NCI-H82 treated with DMSO at 0.1 percent for 48 hours (cell line): ENCODE measurements around the gene SMIM44.

Source experiments
- DNase-seq: peaks from one replicate; lab custom pipeline; 2025; ENCODE audit not compliant: unreplicated experiment; lab: John Stamatoyannopoulos, UW

The SMIM44 gene

GRCh38 chr19:3478409-3479176 lies 4.6 kb downstream of the SMIM44 start:
- no peak for DNase-seq

DNA sequence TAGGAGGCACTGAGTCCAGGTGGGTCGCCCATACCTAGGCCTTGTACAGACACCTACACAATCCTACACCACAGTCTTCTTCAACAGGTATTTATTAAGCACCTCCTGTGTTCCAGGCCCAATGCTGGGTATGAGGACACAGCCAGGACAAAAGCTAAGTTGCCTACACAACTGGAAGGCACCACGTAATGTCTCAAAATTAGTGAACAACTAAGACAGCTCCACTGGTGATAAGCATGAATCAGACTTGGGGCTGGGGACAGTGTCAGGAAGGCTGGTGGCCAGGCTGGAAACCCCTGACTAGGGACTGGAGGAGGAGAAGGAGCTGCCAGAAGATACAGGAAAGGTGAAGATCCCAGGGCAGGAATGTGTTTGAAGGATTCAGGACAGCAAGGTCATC lies 5.3 kb downstream of the SMIM44 start:
- no peak for DNase-seq

DNA sequence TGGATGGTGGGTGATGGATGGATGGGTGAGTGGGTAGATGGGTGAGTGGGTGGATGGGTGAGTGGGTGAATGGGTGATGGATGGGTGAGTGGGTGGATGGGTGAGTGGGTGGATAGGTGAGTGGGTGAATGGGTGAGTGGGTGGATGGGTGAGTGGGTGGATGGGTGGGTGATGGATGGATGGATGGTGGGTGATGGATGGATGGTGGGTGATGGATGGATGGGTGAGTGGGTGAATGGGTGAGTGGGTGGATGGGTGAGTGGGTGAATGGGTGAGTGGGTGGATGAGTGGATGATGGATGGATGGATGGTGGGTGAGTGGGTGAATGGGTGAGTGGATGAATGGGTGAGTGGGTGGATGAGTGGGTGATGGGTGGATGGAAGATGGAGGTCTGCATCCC lies 5.7 kb downstream of the SMIM44 start:
- no peak for DNase-seq

DNA sequence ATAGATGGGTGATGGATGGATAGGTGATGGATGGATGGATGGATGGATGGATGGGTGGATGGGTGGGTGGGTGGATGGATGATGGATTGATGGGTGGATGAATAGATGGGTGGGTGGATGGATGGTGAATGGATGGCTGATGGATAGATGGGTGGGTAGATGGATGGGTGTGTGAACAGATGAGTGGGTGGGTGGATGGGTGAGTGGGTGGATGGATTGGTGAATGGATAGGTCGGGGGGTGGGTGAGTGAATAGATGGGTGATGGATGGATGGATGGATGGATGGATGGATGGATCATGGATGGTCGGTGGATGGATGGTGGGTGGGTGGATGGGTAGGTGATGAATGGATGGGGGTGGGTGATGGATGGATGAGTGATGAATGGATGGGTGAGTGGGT lies 6.4 kb downstream of the SMIM44 start:
- no peak for DNase-seq

GRCh38 chr19:3475449-3475848 lies 7.8 kb downstream of the SMIM44 start:
- DNase-seq = no peak

- no peak for DNase-seq
These were observed 8.6 kb downstream of the SMIM44 start for GRCh38 chr19:3474614-3475013.

DNA sequence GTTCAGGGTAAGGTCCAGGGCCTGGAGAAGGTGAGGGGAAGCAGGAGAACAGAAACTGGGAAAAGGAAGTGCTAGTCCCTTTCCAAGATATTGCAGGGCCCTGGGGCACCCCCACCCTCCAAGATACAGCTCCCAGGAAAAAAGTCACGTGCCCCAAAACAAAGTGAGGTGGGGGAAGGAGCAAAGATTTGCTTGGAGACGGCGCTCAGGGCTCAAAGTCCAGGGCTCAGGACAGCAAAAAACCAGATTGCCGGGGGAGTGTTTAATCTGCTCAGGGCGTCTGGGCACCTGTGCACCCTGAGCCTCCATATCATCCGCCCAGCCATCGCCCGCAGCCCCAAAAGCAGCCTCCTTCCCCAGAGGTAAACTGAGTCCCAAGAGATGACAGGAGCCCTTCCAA lies 9.2 kb downstream of the SMIM44 start:
- DNase-seq = no peak

GRCh38 chr19:3471954-3472655 lies 11.1 kb downstream of the SMIM44 start:
- DNase-seq = no peak

DNA sequence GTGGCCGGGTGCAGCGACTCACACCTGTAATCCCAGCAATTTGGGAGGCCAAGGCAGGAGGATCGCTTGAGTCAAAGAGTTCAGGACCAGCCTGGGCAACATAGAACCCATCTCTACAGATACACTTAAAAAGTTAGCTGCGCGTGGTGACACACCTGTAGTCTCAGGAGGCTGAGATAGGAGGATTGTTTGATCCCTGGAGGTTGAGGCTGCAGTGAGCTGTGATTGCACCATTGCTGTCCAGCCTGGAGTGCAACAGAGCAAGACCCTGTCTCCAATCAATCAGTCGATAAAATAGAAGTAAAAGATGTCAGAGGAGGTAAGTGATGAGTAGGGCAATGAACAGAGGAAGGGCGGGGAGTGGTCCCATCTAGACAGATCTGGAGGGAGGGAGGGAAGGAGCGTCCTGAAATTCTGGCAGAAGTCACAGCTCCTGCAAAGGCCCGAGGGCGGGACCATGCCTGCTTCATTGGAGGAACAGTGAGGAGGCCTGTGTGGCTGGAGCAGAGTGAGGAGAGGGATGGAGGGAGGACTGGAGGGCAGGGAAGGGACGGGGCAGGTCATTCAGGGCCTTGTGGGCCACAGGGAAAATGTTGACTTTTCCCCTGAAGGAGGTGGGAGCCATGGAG lies 12.6 kb downstream of the SMIM44 start:
- DNase-seq = no peak

DNA sequence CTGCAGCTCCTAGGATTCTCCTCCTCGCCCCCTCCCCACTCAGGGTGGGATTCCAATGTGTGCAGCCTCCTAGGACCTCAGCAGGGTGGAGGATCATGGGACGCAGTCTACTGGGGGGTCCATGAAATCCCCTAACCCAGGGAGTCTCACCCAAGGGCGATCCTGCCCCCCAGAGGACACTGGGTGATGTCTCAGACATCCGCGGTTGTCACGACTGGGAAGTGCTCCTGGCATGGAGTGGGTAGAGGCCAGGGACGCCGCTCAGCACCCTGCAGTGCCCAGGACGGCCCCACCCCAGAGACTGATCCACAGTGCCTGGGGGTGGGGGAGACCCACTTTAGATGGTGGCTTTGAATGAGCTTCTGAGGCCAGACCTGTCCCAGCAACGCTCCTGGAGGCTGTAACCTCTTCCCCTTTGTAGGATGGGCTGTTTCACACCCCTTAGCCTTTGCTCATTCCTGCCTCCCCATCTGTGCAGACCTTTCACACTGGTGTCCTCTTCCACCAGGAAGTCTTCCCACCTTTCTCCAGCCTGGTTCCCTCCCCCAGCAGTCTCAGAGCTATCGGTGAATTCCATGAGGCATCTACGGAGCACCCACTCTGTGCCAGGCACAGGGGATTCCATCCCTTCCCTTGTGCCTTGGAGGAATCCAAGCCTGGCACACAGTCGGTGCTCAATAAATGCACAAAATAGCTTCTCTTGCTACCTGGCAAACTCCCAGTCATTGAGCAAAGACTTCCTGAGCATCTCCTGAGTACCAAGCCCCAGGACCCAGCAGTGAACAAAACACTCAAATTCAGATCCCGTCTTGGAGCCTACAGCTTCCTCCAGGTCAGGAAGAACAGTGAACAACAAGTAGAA lies 13.4 kb downstream of the SMIM44 start:
- DNase-seq = no peak

DNA sequence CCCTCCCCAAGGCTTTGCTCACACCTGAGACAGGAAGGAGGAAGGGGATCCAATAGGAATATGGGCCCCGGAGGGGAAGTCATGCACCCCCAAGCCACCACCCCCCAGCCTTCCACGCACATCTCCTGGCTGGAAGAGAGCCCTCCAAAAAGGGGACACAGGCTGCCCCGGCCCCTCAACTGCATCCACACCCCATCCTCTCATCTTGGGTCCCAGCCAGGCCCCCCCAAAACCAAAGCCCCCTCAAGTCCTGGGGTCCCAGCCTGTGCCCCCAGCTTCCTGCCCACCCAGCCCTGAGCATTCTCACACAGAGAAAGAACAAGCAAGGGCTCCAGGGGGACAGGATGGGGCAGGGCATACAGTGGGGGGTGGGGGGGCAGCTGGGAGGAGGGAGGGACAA lies 15.0 kb downstream of the SMIM44 start:
- DNase-seq = no peak

- DNase-seq = no peak
These were observed 15.6 kb downstream of the SMIM44 start for GRCh38 chr19:3467437-3468198.

DNA sequence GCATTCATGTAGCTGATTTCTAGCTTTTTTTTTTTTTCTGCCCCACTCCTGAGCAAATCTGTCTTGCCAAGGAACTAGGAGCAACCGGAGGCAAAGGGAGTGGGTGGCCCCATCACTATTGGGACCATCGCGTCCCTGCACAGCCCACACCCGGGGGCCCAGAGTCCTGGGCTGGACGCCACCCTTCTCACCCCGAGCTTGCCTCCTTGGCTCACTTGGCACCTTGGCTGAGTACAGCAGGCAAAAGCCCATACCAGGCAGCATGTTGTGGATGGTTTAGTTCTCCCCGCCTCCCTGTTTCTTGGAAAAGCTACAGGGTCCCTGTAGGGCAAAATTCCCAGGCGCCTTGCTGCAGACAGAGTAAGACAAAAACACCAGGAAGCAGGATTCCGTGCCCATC lies 16.6 kb downstream of the SMIM44 start:
- DNase-seq = no peak

DNA sequence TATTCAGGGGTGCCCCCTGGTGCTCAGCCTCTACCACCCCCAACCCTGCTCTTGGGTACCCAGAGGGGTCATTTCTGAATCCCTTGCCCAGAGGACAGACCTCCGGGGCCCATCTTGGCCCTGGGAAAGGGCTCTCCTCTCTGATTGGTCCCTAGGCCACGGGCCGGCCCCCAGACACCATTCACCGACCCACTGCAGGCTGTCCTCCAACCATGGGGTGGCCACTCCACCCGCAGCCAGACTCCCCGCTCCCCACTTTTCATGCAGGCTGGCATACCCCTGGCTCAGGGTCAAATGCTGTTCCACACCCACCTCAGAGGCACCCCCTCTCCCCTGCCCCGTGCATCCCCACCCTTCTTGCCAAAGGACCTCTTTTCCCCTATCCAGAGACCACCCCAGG lies 17.7 kb downstream of the SMIM44 start:
- DNase-seq = no peak

DNA sequence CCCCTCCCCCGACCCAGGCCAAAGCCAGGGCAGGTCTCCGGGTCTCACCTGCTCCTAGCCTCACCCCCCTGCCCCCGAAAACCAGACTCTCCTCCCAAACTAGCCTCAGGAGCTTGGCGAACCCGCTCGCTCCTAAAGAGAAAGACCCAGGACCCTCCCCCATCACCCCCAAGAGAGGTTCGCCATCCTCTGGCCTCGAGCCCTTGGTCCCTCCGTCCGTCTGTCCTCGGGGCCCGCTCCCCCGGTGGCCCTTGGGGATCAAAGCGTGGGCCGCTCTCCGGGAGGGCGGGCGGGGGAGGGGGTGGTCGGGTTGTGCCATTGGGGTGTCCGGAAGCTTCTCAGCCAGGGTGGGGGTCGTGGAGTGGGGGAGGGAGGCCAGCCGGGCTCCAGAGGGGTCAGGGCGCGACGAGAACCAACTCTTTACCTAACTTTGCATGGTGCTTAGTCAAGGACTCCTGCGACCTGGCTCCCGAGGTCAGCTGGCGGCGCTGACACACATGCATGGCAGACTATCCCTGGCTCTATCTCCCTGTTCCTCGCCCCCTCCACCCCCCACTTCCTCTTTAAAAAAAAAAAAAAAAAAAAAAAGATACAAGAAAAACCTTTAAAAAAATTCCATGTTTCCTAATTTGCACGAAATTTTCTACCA lies 18.5 kb downstream of the SMIM44 start:
- no peak for DNase-seq

DNA sequence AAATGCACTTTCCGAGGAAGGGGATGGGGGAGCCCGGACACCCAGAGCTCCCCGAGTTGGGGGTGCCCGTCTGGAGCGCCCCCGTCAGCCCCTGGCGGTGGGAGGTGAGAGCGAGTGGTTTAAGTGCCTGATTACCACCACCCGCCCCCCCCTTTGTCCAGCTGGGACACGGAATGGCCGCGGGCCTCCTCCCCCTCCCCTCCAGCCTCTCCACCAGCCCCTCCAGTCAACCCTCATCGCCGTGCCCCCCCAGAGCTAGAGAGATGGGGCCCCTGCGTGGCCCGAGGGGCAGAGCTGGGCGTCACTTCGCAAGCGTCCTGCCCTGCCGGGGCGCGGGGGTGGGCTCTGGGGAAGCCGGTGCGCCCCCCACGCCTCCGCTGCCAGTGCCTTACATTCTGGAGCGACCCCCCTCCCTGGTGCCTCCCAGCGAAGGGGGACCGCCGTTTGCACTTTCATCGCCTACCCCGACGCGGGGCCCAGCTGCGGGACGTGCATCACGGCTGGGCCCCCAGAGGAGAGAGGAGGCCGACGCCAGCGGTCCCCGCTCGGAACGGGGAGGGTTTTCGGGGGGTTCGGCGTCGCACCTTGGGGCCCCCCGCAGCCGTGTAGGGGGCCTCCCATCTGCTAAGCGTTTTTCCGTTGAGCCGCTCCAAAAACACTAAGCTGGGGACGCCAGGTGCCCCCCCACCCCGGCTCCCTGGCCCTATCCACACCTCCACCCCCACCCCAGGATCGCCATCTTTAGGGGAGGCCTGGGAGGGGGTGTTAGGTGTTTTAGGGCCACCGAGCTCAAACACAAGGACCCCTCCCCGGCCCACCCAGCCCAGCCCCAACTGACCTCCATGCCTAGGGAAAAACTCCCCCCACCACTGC lies 19.3 kb downstream of the SMIM44 start:
- DNase-seq = no peak

DNA sequence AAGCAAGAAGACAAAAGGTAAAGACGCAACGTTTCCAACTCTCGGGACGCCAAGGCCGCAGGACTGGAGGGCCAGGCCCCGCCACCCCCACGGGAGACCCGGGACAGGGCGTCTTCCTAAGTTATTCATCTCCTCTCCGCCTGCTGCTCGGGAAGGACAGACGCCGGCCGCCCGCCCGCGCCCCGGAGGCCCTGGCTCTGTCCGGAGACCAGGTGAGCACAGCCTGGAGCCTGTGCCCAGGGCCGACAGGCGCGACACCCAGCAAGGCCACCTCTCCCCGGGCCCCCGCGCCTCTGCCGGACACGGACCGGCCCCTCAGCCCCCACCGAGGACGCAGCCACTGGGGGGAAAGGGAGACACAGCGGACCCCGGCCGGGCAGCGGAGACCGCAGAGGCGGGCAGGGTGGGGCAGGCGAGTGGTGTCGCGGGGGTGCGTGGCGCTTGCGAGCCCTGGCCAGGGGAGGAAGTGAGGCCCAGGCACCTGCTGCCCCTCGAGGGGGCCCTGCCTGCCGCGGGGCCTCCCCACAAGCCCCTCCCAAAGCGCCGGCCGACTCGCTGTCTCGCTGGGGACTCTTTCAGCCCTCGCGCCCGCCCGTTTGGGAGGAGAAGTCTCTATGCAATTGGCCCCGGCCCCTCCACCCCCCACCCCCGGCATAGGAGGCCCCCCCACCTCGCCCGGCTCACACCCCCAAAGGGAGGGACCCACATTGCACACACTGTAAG lies 20.1 kb downstream of the SMIM44 start:
- DNase-seq = no peak

GRCh38 chr19:3459965-3460582 lies 23.2 kb downstream of the SMIM44 start:
- no peak for DNase-seq
